Heart right ventricle (tissue), 16 donors: ENCODE results near the gene ILKAP. TPM values are rescaled to one million over a fixed set of nuclear protein-coding genes. Genes with fewer than 3 reads are reported as not detected.
A peak's percentile ranks its signal among the peaks of the same experiment; 100 is the strongest.

Experiments used
- ATAC-seq, 8 donors: fragments of 200-7000 bp; cut with Tn5 transposase; one replicate each; pipeline ENCODE4 v1.9.1; 2020; ENCODE audit warnings: mild to moderate bottlenecking in 8 of 8, moderate library complexity in 8 of 8, moderate number of reproducible peaks in 1 of 8
- DNase-seq, 2 donors: peaks; one replicate each; pipeline ENCODE4 v3.0.0-alpha.2; 2020
- H3K27ac ChIP-seq, 10 donors: fragments of 200-600 bp; sonication (generic) in 2 of 10; one replicate each; pipeline versions ENCODE4 v1.5.0 to v1.8.0; 2020 to 2022; ENCODE audit warnings: mild to moderate bottlenecking in 3 of 10
- H3K27me3 ChIP-seq, 7 donors: fragments of 200-600 bp; one replicate each; pipeline ENCODE4 v1.8.0; 2021 to 2022; ENCODE audit warnings: mild to moderate bottlenecking in 2 of 7
- H3K36me3 ChIP-seq, 9 donors: fragments of 200-600 bp; sonication (generic) in 1 of 9; one replicate each; pipeline versions ENCODE4 v1.5.0 to v1.8.0; 2020 to 2022; ENCODE audit warnings: mild to moderate bottlenecking in 2 of 9
- H3K4me1 ChIP-seq, 9 donors: fragments of 200-600 bp; sonication (generic) in 1 of 9; one replicate each; pipeline versions ENCODE4 v1.5.0 to v1.8.0; 2020 to 2022; ENCODE audit warnings: mild to moderate bottlenecking in 4 of 9
- H3K4me3 ChIP-seq, 10 donors: fragments of 200-600 bp; sonication (generic) in 2 of 10; one replicate each; pipeline versions ENCODE4 v1.5.0 to v1.8.0; 2020 to 2022; ENCODE audit warnings: mild to moderate bottlenecking in 7 of 10, moderate library complexity in 2 of 10
- H3K9me3 ChIP-seq, 11 donors: fragments of 200-600 bp in 10 of 11; sonication (generic) in 2 of 11; one replicate each; pipeline versions ENCODE4 v1.5.0 to v1.8.0; 2013 to 2022; ENCODE audit warnings: mild to moderate bottlenecking in 2 of 11, control low read depth in 1 of 11, moderate library complexity in 1 of 11
- CTCF ChIP-seq, 9 donors: fragments of 200-600 bp; sonication (generic) in 2 of 9; IDR thresholded peaks; one replicate each; pipeline versions ENCODE4 v1.5.0 to v1.8.0; 2021 to 2022; ENCODE audit warnings: antibody characterized with exemption in 9 of 9, mild to moderate bottlenecking in 5 of 9, moderate library complexity in 1 of 9
- WGBS, 2 donors: extraction: QIAGEN DNeasy Blood & Tissue Kit; methylation state at CpG; one replicate each; pipeline ENCODE4 v1.1.7; 2013; ENCODE audit warnings: inconsistent platforms in 1 of 2; 5-methylcytosine and 5-hydroxymethylcytosine counted together
- intact Hi-C, 10 donors: fragments of 100-400 bp; cut with DNase I; formaldehyde crosslinking; loops; one replicate each; pipeline versions ENCODE4 v1.11.1 to v1.14.2; 2022
- polyA plus RNA-seq, 2 donors: library from polyadenylated mRNA; stranded (reverse); fragments of 200-250 nt; gene quantifications; one replicate each; pipeline ENCODE4 v1.2.3, GENCODE V29; 2013
- total RNA-seq, 10 donors: library from RNA; stranded (reverse); fragmentation: NEBNext Ultra II Directional in 3 of 10; extraction: Animal tissue kit (Norgen Biotek cat#: 25700) in 3 of 10; gene quantifications; one replicate each; pipeline versions ENCODE4 v1.2.1 to v1.2.4, GENCODE V29; 2021 to 2023
- donor health status: Arrhythmogenic right ventricular cardiomyopathy.
- donor health status: ischemic (EF 13 %, LVEDD 7.1; RV severe dilation, severe dysfunction).
- donor health status: healthy with polysubstance abuse.
- donor health status: DM: no; HTN: yes; CAD: no.
- donor health status: DM: no; HTN: no; CAD: no.
- donor health status: ischemic (EF 25% LVEDD 6.9; RV normal size, moderate dysfunction).
- donor health status: ischemic (EF 25% LVEDD 5.7; RV mildly dilated, moderate dysfunction).
- donor health status: healthy.
- donor health status: DM: yes; HTN: yes; CAD: no.
- donor health status: Ischemic cardiomyopathy.
- donor health status: ischemic (EF 35%, LVEDD 5.7; RV mildly dilated, moderate dysfunction).
- donor health status: nonischemic (EF 11% LVEDD 7.7; RV severe dilation, severe dysfunction).
- donor health status: DM: yes; HTN: yes; CAD: no.
- donor health status: PGD.
- donor health status: ischemic (EF 29% LVEDD 5.4; RV normal size, mild dysfunction).
- donor health status: nonischemic (EF 23%, LVEDD 6.1; RV moderate dilation, normal function).

ILKAP gene
- total and polyA plus RNA-seq, 12 donors = 19.6 to 83.9 (median 25.6) TPM

- TF ChIP-seq CTCF (IDR thresholded peaks at IDR 0.05) = no peak
- H3K9me3 ChIP-seq = no peaks in the 10 kb centered on the region
- ATAC-seq = no peak
- no peak overlapping the region for H3K4me3 ChIP-seq
- H3K36me3 ChIP-seq = no peaks in the 10 kb centered on the region
- intact Hi-C loops = loop anchor here in 1 of 10 donors (10.0 kb wide), 1 partner anchor 276 kb away; the partner anchor contains the start of gene RAMP1
- no peak overlapping the region for H3K27ac ChIP-seq
- H3K4me1 ChIP-seq = peaks cover 0 to 8% (median 0%) of the 10 kb centered on the region in 9 donors
- H3K27me3 ChIP-seq = no peaks in the 10 kb centered on the region
- DNase-seq = peak in 1 of 2 donors; percentile 7
- WGBS, 2 donors = 92% methylated on average over 67 to 68 of the region's 68 CpGs
These were observed 72.5 kb downstream of the ILKAP start for GRCh38 chr2:238130696-238131628.

GRCh38 chr2:238130111-238130695, 73.3 kb downstream of the ILKAP start:
- no peaks in the 10 kb centered on the region for H3K36me3 ChIP-seq
- H3K9me3 ChIP-seq = no peaks in the 10 kb centered on the region
- intact Hi-C loops = loop anchor here in 1 of 10 donors (10.0 kb wide), 1 partner anchor 275 kb away; the partner anchor contains the start of gene RAMP1
- DNase-seq (peak in 1 of 2 donors; percentile 6), ATAC-seq (no peak)
- no peak overlapping the region for H3K27ac ChIP-seq
- WGBS, 2 donors = 88 to 92% methylated on average over 28 of the region's 28 CpGs
- no peak overlapping the region for H3K4me3 ChIP-seq
- no peak for TF ChIP-seq CTCF (IDR thresholded peaks at IDR 0.05)
- no peaks in the 10 kb centered on the region for H3K27me3 ChIP-seq
- H3K4me1 ChIP-seq = peaks cover 0 to 8% (median 0%) of the 10 kb centered on the region in 9 donors

DNA sequence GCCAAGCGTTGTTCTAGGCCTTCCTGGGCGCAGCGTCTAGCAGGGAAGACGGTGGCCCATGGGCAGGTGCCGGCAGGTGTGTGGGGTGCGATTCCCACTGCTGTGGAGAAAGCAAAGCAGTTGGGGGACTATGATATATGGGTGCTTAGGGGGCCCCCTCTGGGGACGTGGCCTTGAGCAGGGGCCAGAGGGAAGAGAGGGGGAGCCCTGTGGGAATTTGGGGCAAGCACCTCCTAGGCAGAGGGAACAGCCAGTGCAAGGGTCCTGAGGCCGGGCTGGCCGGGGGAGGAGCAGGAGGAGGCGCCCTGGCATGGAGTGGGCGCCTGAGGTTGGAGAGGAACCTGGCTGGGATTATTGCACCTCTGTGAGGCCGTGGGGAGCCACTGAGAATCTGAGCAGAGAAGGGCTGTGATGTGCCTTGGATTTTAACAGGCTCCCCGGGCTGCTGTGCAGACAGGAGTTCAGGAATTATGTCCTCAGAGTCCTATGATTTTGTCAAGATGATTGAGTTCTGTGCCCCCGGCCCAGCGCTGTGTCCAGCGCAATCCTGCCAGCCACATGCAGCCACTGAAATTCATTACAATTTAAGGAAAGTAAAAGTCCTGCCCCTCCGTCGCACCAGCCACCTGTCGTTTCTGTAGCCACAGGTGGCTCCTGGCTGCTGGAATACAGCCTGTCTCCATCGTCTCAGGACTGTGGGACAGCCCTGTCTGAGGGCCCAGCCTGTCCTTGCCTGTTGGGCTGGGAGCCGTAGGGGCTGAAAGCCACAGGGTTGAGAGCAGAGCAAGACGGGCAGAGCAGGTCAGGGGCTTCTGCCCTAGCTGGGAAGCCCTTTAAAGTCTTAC, 74.1 kb downstream of the ILKAP start:
- Histone ChIP-seq H3K36me3 (no peaks in the 10 kb centered on the region), H3K27ac (no peak overlapping the region), H3K9me3 (no peaks in the 10 kb centered on the region), H3K27me3 (no peaks in the 10 kb centered on the region), H3K4me3 (no peak overlapping the region), H3K4me1 (peaks cover 0 to 8% (median 0%) of the 10 kb centered on the region in 9 donors)
- TF ChIP-seq CTCF (IDR thresholded peaks at IDR 0.05) = no peak
- DNase-seq = peak in 1 of 2 donors; percentile 5
- WGBS, 2 donors = 89 to 93% methylated on average over 22 of the region's 22 CpGs
- intact Hi-C loops = loop anchor here in 1 of 10 donors (10.0 kb wide), 1 partner anchor 275 kb away; the partner anchor contains the start of gene RAMP1
- ATAC-seq = no peak
